OCI-LY7 (cell line): ENCODE results near the gene SLC8A1.

ENCODE experiments used
- CTCF ChIP-seq: fragments of 200-600 bp; sonication (generic); conservative IDR thresholded peaks from 2 replicates; pipeline ENCODE4 v1.5.1; 2014; ENCODE audit warnings: mild to moderate bottlenecking, antibody characterized with exemption, low read length, moderate library complexity, mixed read lengths
- EZH2phosphoT487 ChIP-seq: fragments of 200-600 bp; sonication (generic); IDR thresholded peaks from 2 replicates; pipeline ENCODE4 v1.6.1; 2018; ENCODE audit warnings: low read depth, borderline replicate concordance, mild to moderate bottlenecking, mixed run types, antibody characterized with exemption, low read length, moderate library complexity, mixed read lengths

GRCh38 chr2:40480073-40480472 lies 28.2 kb upstream of the SLC8A1 start:
- no peak for TF ChIP-seq CTCF
- TF ChIP-seq EZH2phosphoT487: no peak
